HEK293 (cell line): ENCODE results near the gene ADAMTS12.

Experiments used
- REPIN1 ChIP-seq: fragments of 450-650 bp; formaldehyde crosslinking; IDR thresholded peaks from 2 replicates; pipeline ENCODE4 v1.5.1; 2017; ENCODE audit warnings: missing biosample characterization, missing genetic modification characterization, low read depth
- ZNF510 ChIP-seq: fragments of 450-650 bp; formaldehyde crosslinking; IDR thresholded peaks from 2 replicates; pipeline ENCODE4 v1.5.1; 2018; ENCODE audit warnings: mild to moderate bottlenecking, missing genetic modification characterization, missing biosample characterization; ENCODE audit not compliant: insufficient replicate concordance
- ZNF544 ChIP-seq: fragments of 450-650 bp; formaldehyde crosslinking; IDR thresholded peaks from 2 replicates; pipeline ENCODE4 v1.5.0; 2017; ENCODE audit warnings: missing biosample characterization, missing genetic modification characterization
- ZNF658 ChIP-seq: fragments of 450-650 bp; formaldehyde crosslinking; IDR thresholded peaks from 2 replicates; pipeline ENCODE4; 2016; ENCODE audit warnings: missing biosample characterization, missing genetic modification characterization
- ZNF776 ChIP-seq: fragments of 450-650 bp; formaldehyde crosslinking; IDR thresholded peaks from 2 replicates; pipeline ENCODE4 v1.5.0; 2017; ENCODE audit warnings: missing biosample characterization, missing genetic modification characterization, borderline replicate concordance
- ZNF843 ChIP-seq: fragments of 450-650 bp; formaldehyde crosslinking; IDR thresholded peaks from 2 replicates; pipeline ENCODE4 v1.5.1; 2016; ENCODE audit warnings: missing biosample characterization, missing genetic modification characterization
- TF ChIP-seq, protein P1 (sequence below): fragments of 450-650 bp; formaldehyde crosslinking; IDR thresholded peaks from 2 replicates; pipeline ENCODE4 v1.5.1; 2016; ENCODE audit warnings: missing biosample characterization, missing genetic modification characterization
- TF ChIP-seq, protein P2 (sequence below): fragments of 450-650 bp; formaldehyde crosslinking; IDR thresholded peaks from 2 replicates; pipeline ENCODE4 v1.5.1; 2016; ENCODE audit warnings: missing biosample characterization, missing genetic modification characterization

DNA sequence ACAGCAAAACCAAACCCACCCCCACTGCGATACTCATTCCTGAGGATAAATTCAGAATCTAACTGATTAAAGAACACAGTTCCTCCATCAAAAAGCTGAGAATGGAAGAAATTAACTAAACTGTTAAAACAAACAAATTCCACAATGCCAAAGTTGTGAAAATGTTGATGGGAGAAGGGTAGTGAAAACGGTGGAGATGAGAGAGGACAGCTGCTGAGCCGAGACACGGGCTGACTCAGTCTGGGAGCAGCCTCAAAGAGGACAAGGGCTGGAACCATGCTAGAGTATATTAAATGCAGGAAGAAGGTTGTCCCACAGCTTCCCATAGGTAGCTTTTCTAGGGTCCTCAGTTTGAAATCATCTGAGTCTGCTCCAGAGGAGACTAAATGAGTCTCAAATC lies 14.3 kb downstream of the ADAMTS12 start:
- no peak for TF ChIP-seq ZNF658 (tag by site-specific recombination)
- TF ChIP-seq, protein P1, sequence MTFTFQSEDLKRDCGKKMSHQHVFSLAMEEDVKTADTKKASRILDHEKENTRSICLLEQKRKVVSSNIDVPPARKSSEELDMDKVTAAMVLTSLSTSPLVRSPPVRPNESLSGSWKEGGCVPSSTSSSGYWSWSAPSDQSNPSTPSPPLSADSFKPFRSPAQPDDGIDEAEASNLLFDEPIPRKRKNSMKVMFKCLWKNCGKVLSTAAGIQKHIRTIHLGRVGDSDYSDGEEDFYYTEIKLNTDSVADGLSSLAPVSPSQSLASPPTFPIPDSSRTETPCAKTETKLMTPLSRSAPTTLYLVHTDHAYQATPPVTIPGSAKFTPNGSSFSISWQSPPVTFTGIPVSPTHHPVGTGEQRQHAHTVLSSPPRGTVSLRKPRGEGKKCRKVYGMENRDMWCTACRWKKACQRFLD (tag by site-specific recombination): no peak
- TF ChIP-seq ZNF510: no peak
- TF ChIP-seq, protein P2, sequence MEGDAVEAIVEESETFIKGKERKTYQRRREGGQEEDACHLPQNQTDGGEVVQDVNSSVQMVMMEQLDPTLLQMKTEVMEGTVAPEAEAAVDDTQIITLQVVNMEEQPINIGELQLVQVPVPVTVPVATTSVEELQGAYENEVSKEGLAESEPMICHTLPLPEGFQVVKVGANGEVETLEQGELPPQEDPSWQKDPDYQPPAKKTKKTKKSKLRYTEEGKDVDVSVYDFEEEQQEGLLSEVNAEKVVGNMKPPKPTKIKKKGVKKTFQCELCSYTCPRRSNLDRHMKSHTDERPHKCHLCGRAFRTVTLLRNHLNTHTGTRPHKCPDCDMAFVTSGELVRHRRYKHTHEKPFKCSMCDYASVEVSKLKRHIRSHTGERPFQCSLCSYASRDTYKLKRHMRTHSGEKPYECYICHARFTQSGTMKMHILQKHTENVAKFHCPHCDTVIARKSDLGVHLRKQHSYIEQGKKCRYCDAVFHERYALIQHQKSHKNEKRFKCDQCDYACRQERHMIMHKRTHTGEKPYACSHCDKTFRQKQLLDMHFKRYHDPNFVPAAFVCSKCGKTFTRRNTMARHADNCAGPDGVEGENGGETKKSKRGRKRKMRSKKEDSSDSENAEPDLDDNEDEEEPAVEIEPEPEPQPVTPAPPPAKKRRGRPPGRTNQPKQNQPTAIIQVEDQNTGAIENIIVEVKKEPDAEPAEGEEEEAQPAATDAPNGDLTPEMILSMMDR: no peak
- no peak for TF ChIP-seq ZNF776
- TF ChIP-seq ZNF843 (tag by site-specific recombination): no peak
- no peak for TF ChIP-seq ZNF544 (tag by site-specific recombination)
- no peak for TF ChIP-seq REPIN1 (tag by site-specific recombination)
